ENCODE data around the gene GRK3.
A peak's percentile ranks its signal among the peaks of the same experiment; 100 is the strongest.
"Not testable (repeated sequence)": the region's sequence is repeated elsewhere in the genome, so short reads cannot be mapped to it uniquely, and the experiment has no call there.

Gene GRK3

DNA sequence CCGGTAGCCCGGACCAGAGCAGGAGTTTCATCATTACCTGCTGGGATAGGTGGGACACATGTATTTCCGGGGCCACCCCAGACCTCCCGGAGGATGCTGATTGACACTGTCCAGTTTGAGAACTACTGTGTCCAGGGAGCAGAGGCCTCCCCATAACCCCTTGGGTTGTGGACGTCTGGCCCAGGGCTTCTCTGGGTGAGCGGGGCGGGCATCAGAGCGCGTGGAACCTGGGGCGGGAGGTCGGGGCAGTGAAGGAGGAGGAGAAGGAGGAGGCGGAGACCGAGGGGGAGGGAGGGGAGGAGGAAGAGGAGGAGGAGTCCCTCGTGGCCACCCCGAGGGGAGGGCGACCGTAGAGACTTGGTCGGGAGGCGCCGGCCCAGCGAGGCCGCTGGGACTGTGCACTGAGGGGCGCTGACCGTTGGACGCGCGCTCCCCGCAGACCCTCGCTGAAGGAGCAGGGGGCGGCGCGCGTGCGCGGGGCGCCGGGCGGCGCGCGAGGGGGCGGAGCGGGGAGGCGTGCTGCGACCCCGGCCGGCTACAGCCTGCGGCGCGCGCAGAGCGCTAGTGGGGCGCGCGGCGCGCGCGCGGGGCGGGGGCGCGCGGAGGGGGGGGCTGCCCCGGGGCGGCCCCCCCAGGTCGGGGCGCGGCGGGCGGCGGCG, at the start of gene GRK3:
Gene GRK3, plus strand, starts transcription at position 356 of the 659 bp plus-strand sequence. CDS start 366 bp downstream, outside the sequence.
- Histone ChIP-seq H3K27ac (peak within 1 kb of the TSS; percentile 61 to 63), H3K9me3 (no peaks in the 10 kb centered on the region), H3K4me3 (peak within 1 kb of the TSS; percentile 77 to 83), H3K36me3 (no peaks in the 10 kb centered on the region), H3K27me3 (no peaks in the 10 kb centered on the region), H3K4me1 (peaks cover 0 to 22% (median 14%) of the 10 kb centered on the region in 4 donors)
- peak; percentile 65 to 85 for DNase-seq
- intact Hi-C loops (cut with DNase I; ENCODE audit: low total_unique reads) = no loop called here
- TF ChIP-seq, protein P1, sequence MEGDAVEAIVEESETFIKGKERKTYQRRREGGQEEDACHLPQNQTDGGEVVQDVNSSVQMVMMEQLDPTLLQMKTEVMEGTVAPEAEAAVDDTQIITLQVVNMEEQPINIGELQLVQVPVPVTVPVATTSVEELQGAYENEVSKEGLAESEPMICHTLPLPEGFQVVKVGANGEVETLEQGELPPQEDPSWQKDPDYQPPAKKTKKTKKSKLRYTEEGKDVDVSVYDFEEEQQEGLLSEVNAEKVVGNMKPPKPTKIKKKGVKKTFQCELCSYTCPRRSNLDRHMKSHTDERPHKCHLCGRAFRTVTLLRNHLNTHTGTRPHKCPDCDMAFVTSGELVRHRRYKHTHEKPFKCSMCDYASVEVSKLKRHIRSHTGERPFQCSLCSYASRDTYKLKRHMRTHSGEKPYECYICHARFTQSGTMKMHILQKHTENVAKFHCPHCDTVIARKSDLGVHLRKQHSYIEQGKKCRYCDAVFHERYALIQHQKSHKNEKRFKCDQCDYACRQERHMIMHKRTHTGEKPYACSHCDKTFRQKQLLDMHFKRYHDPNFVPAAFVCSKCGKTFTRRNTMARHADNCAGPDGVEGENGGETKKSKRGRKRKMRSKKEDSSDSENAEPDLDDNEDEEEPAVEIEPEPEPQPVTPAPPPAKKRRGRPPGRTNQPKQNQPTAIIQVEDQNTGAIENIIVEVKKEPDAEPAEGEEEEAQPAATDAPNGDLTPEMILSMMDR (IDR thresholded peaks at IDR 0.05) = no peak

DNA sequence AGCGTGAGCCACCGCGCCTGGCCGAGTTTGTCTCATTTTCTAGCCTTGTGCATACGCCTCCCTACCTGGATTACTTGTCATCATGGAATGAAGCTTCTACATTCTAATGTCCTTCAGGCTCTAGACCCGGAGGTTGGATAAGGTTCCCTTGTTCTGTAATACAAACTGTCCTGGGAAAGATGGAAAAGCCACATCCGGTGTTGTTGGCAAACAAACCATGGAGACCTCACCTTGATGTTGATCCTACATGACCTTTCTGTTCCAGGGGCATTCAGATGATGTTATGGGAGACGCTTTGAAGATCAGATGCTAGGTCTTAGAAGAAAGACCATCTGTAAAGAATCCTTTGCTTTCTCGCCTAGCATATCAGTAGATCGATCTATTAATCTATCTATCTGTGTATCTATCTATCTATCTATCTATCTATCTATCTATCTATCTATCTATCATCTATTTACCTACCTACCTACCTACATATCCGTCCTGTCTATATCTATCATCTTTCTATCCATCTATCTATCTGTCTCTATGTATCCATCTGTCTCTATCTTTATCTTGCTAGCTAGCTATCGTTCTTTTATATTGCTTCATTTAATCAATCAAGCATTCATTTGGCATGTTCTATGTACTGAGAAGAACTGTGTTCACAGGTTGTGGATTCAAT, 46.3 kb upstream of the GRK3 start:
- Histone ChIP-seq H3K36me3 (peaks cover 0 to 7% (median 5%) of the 10 kb centered on the region in 3 donors), H3K4me3 (no peak overlapping the region), H3K9me3 (no peaks in the 10 kb centered on the region), H3K27me3 (no peaks in the 10 kb centered on the region), H3K4me1 (no peaks in the 10 kb centered on the region), H3K27ac (no peak overlapping the region)
- TF ChIP-seq, protein P1 (IDR thresholded peaks at IDR 0.05) = no peak
- intact Hi-C loops (cut with DNase I; ENCODE audit: low total_unique reads) = no loop called here
- DNase-seq = no peak

DNA sequence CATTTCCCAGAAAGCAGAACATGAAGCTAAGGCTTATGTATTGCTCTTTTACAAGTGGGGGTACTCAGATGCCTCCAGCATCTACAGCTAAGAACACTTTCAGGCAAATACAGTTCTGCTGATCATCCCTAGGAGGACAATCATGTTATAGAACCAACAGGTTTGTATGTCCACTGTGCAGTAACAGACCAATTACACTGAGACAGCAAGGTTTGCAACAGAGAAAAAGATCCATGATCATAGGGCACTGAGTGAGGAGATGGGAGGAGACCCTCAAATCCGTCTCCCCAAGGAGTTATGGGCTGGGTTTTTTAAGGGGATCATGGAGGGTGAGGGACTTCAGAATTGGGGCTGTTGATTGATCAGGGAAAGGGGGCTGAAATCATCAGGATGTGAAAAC, 39.1 kb upstream of the GRK3 start:
- H3K27ac ChIP-seq = no peak overlapping the region
- TF ChIP-seq, protein P1 (IDR thresholded peaks at IDR 0.05) = no peak
- H3K4me3 ChIP-seq = no peak overlapping the region
- no peaks in the 10 kb centered on the region for H3K27me3 ChIP-seq
- no peaks in the 10 kb centered on the region for H3K4me1 ChIP-seq
- intact Hi-C loops (cut with DNase I; ENCODE audit: low total_unique reads) = no loop called here
- peaks cover 0 to 13% (median 8%) of the 10 kb centered on the region in 3 donors for H3K9me3 ChIP-seq
- DNase-seq = no peak
- H3K36me3 ChIP-seq = peaks cover 0 to 10% (median 7%) of the 10 kb centered on the region in 3 donors

DNA sequence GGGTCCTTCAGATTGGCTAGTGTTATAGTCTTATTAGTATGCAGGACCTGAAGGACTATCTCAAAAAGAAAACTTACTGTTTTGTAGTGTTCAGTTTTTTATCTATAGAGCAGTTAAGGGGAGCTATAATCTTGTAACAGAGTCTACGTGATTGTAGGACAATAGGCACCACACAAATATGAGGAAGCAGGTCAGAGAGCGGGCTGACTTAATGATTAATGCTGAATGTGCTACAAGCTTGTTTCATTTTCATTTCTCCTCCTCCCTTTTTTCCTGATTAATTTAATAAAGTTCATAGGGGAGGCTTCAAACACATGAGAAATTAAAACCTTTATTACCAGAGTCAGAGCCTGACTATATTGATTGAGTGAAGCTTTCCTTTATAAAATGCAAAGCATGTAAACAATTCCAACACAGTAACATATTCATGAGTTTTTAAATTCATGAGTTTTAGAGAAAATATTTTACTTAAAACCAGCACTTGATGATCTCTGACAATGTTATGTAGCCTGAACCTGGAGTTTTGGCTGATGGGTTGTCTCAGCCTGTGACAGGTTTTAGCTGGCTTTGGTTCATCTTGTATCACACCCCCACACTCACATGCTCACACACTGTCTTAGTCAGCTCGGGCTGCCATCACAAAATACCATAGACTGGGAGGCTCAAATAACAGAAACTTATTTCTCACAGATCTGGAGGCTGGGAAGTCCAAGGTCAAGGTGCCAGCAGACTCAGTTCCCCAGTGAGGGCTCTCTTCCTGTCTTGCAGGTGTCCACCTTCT, 38.5 kb upstream of the GRK3 start:
- H3K27ac ChIP-seq; DNase-seq; intact Hi-C loops (cut with DNase I; ENCODE audit: low total_unique reads): not testable (repeated sequence)

DNA sequence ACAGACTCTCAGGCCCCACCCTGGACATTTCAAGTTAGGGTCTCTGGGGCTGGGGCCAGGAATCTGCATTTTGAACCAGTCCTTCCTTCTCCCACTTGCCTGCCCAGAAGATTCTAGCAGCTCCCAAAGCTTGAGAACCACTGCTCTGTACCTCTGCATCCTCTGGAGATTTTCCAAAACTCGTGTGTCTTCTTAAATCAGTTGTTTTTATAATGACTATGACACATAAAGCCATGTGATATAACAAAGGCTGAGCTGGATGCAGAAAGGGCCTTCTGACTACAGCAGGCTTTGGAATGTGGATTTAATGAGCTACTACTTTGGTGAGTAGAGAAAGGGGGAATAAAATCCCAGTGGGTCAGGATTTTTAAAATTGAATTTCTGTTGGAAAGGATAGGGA, 37.5 kb upstream of the GRK3 start:
- H3K4me3 ChIP-seq; intact Hi-C loops (cut with DNase I; ENCODE audit: low total_unique reads); H3K27ac ChIP-seq: not testable (repeated sequence)

More for the DNA sequence above, 38.5 kb upstream of the GRK3 start:
- H3K9me3 ChIP-seq = peaks cover 0 to 13% (median 8%) of the 10 kb centered on the region in 3 donors
- H3K4me3 ChIP-seq, H3K4me1 ChIP-seq, H3K27me3 ChIP-seq: not testable (repeated sequence)
- H3K36me3 ChIP-seq = peaks cover 0 to 10% (median 2%) of the 10 kb centered on the region in 3 donors

DNA sequence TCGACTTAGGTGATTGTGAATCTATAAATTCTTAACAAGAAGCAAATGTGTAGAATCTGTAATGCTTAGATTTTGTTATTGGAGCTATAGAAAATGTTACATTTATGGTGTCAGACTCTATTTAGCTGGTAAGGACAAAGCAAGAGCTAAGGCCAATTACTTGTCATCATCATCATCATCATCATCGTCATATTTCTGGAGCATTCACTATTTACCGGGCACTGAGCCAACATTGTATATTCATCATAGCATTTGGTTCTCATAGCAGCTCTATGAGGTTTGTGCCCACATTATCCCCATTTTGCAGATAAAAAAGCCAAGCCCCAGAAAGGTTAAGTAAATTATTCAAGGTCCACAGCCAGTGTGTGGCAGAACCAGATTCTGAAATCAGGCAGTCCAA, 36.4 kb upstream of the GRK3 start:
- H3K9me3 ChIP-seq = peaks cover 0 to 13% (median 8%) of the 10 kb centered on the region in 3 donors
- H3K36me3 ChIP-seq; DNase-seq; H3K27me3 ChIP-seq; H3K4me3 ChIP-seq; H3K4me1 ChIP-seq; H3K27ac ChIP-seq; intact Hi-C loops (cut with DNase I; ENCODE audit: low total_unique reads): not testable (repeated sequence)

More for the DNA sequence above, 37.5 kb upstream of the GRK3 start:
- H3K36me3 ChIP-seq, H3K4me1 ChIP-seq, DNase-seq, H3K27me3 ChIP-seq: not testable (repeated sequence)
- H3K9me3 ChIP-seq = peaks cover 0 to 13% (median 8%) of the 10 kb centered on the region in 3 donors

DNA sequence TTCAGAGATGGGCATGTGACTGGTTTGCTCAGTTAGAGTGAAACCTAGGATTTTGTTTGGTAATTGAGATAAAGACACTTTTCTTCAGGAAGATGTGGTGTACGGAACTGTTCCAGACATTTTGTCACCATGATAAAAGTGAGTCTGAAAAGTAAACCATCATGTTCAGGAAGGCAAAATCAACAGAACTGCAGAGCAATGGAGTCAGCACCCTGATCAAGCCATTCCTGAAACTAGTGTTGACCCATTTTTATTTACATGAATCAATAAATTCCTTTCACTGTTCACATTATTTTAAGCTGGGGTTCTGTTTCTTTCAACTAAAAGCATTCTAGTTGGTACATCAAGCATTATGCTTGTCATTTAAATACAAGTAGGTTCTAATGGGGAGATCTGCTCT, 35.4 kb upstream of the GRK3 start:
- H3K27ac ChIP-seq; H3K36me3 ChIP-seq; DNase-seq; intact Hi-C loops (cut with DNase I; ENCODE audit: low total_unique reads); H3K4me1 ChIP-seq; H3K4me3 ChIP-seq; H3K27me3 ChIP-seq: not testable (repeated sequence)
- peaks cover 0 to 13% (median 8%) of the 10 kb centered on the region in 3 donors for H3K9me3 ChIP-seq

DNA sequence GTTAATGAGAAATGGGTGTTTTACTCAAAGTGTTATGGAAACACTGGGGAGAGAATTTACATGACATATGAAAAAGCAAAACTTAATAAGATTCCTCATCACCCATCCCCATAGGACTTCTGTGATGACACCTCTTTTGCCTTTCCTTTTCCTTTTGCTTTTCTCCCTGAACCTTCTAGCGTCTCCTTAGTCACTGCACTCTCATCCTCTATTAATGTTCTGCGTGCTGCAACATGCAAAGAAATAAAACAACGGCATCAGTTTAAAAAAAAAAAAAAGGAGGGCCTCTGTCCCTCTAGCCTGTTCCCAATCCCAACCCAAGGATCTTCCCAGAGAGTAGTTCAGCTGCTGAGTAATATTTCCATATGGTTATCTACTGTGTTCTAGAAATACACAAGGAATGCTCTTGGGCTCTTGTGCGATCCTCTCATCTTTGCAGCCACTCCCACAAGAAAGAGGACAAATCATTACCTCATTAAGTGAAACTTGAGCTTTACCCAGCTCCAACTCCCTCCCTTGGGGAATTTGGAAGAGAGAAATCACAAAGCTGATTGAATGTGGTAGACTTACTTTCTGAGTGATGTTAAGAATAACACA, 34.8 kb upstream of the GRK3 start:
- intact Hi-C loops (cut with DNase I; ENCODE audit: low total_unique reads); H3K27me3 ChIP-seq; H3K36me3 ChIP-seq; H3K27ac ChIP-seq; H3K4me1 ChIP-seq; DNase-seq; H3K4me3 ChIP-seq: not testable (repeated sequence)
- peaks cover 0 to 13% (median 8%) of the 10 kb centered on the region in 3 donors for H3K9me3 ChIP-seq

DNA sequence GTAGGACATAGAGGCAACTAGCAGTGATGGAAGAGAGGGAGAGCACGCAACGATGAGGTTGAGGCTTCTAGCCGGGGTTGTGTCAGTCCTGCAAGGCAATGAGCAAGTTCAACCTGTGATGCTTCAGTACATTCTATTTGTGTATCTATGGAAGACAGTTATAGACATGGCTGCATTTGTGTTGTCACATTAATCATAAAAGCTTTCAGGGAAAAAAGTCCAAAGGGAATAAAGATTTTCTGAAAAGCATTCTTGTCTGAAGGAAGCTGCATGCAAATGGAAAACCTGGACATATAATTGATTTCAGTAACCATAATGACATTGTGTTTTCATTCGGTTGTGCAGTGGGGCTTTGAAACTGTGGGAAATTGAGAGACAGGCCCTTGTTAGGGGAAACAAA, 32.8 kb upstream of the GRK3 start:
- DNase-seq; H3K27ac ChIP-seq; H3K4me1 ChIP-seq; intact Hi-C loops (cut with DNase I; ENCODE audit: low total_unique reads); H3K36me3 ChIP-seq; H3K27me3 ChIP-seq; H3K4me3 ChIP-seq; H3K9me3 ChIP-seq: not testable (repeated sequence)
